Neural cell (in vitro differentiated cells): ENCODE data around the gene PRKCA. TPM values are rescaled to one million over a fixed set of nuclear protein-coding genes. Genes with fewer than 3 reads are reported as not detected.

Experiments
- H2AFZ ChIP-seq: fragments of 200-600, 300-800 bp; sonication (generic), shearing (Covaris generic); 2 replicates; pipeline ENCODE4 v1.6.0; 2014; ENCODE audit warnings: low read depth, mild to moderate bottlenecking, antibody characterized with exemption, low read length, moderate library complexity
- H3F3A ChIP-seq: fragments of 200-600 bp; shearing (Covaris generic); 2 replicates; pipeline ENCODE4 v1.6.1; 2016; ENCODE audit warnings: mild to moderate bottlenecking, moderate library complexity, mixed read lengths, antibody characterized with exemption, low read length; ENCODE audit not compliant: insufficient read depth, poor library complexity, severe bottlenecking
- H3K27ac ChIP-seq: fragments of 200-600, 300-800 bp; sonication (generic), shearing (Covaris generic); 2 replicates; pipeline ENCODE4 v1.5.1; 2014; ENCODE audit warnings: mild to moderate bottlenecking, low read length, moderate library complexity
- H3K27me3 ChIP-seq: fragments of 300-800, 200-600 bp; sonication (generic), shearing (Covaris generic); 2 replicates; pipeline ENCODE4 v1.6.0; 2014; ENCODE audit warnings: mild to moderate bottlenecking, low read depth, low read length, moderate library complexity; ENCODE audit not compliant: insufficient read depth
- H3K36me3 ChIP-seq: fragments of 300-800, 200-600 bp; sonication (generic), shearing (Covaris generic); 2 replicates; pipeline ENCODE4 v1.5.1; 2014; ENCODE audit warnings: mild to moderate bottlenecking, antibody characterized with exemption, low read length, moderate library complexity; ENCODE audit not compliant: insufficient read depth
- H3K4me2 ChIP-seq: fragments of 300-800, 200-600 bp; sonication (generic), shearing (Covaris generic); 2 replicates; pipeline ENCODE4 v1.6.0; 2014; ENCODE audit warnings: mild to moderate bottlenecking, low read length
- H3K4me3 ChIP-seq: fragments of 300-800, 200-600 bp; sonication (generic), shearing (Covaris generic); 2 replicates; pipeline ENCODE4 v1.5.1; 2014; ENCODE audit warnings: mild to moderate bottlenecking, low read length, moderate library complexity
- H3K79me2 ChIP-seq: fragments of 200-600 bp; shearing (Covaris generic); replicated peaks from 2 replicates; pipeline ENCODE4 v1.6.0; 2014; ENCODE audit warnings: mild to moderate bottlenecking, low read length, moderate library complexity; ENCODE audit not compliant: insufficient read depth
- H3K9ac ChIP-seq: fragments of 300-800, 200-600 bp; sonication (generic), shearing (Covaris generic); 2 replicates; pipeline ENCODE4 v1.6.1; 2016; ENCODE audit warnings: mild to moderate bottlenecking, low read length, mixed read lengths
- H3K9me2 ChIP-seq: fragments of 200-600 bp; shearing (Covaris generic); 2 replicates; pipeline ENCODE4 v1.6.1; 2016; ENCODE audit warnings: mild to moderate bottlenecking, low read length, mixed read lengths; ENCODE audit not compliant: insufficient read depth
- H3K9me3 ChIP-seq: fragments of 200-600, 300-800 bp; sonication (generic), shearing (Covaris generic); 2 replicates; pipeline ENCODE4 v1.6.1; 2016; ENCODE audit warnings: mild to moderate bottlenecking, mixed run types, low read length, moderate library complexity, mixed read lengths
- H4K20me1 ChIP-seq: fragments of 200-600 bp; shearing (Covaris generic); 2 replicates; pipeline ENCODE4 v1.6.1; 2016; ENCODE audit warnings: mild to moderate bottlenecking, mixed run types; ENCODE audit not compliant: insufficient read depth
- CTCF ChIP-seq: fragments of 450-650 bp; IDR thresholded peaks from 2 replicates; pipeline ENCODE4 v1.5.1; 2014; ENCODE audit warnings: antibody characterized with exemption, mild to moderate bottlenecking, moderate library complexity; ENCODE audit not compliant: poor library complexity, severe bottlenecking
- EP300 ChIP-seq: fragments of 450-650 bp; conservative IDR thresholded peaks from 2 replicates; pipeline ENCODE4 v1.6.1; 2014; ENCODE audit warnings: antibody characterized with exemption, mild to moderate bottlenecking, moderate library complexity; ENCODE audit not compliant: poor library complexity, severe bottlenecking
- EZH2 ChIP-seq: fragments of 200-600, 300-800 bp; shearing (Covaris generic), sonication (generic); IDR thresholded peaks from 2 replicates; pipeline ENCODE4 v1.6.1; 2014; ENCODE audit warnings: antibody characterized with exemption, low read length, borderline replicate concordance, mild to moderate bottlenecking; ENCODE audit not compliant: insufficient read depth, poor library complexity, severe bottlenecking
- MXI1 ChIP-seq: fragments of 450-650 bp; conservative IDR thresholded peaks from 2 replicates; pipeline ENCODE4 v1.6.1; 2014; ENCODE audit warnings: antibody characterized with exemption, mild to moderate bottlenecking; ENCODE audit not compliant: poor library complexity, severe bottlenecking
- POLR2AphosphoS5 ChIP-seq: IDR thresholded peaks from 2 replicates; pipeline ENCODE4 v1.6.1; 2012
- RAD21 ChIP-seq: fragments of 450-650 bp; conservative IDR thresholded peaks from 2 replicates; pipeline ENCODE4 v1.6.1; 2014; ENCODE audit warnings: antibody characterized with exemption, mild to moderate bottlenecking, moderate library complexity
- SMC3 ChIP-seq: fragments of 450-650 bp; conservative IDR thresholded peaks from 2 replicates; pipeline ENCODE4 v1.6.1; 2014; ENCODE audit warnings: antibody characterized with exemption, mild to moderate bottlenecking, moderate library complexity; ENCODE audit not compliant: poor library complexity
- TAF1 ChIP-seq: IDR thresholded peaks from 2 replicates; pipeline ENCODE4 v1.6.1; 2012; ENCODE audit warnings: low read depth
- polyA plus RNA-seq: library from polyadenylated mRNA; depleted of rRNA; stranded (reverse); fragments of >200 nt; gene quantifications from 2 replicates; pipeline ENCODE4 v1.2.3, GENCODE V29; 2014
- TF ChIP-seq, protein P1 (sequence below): IDR thresholded peaks from 2 replicates; pipeline ENCODE4 v1.6.1; 2012; ENCODE audit warnings: borderline replicate concordance

The PRKCA gene
- polyA plus RNA-seq, 1 donor from 2014 or later, result 5.9 TPM

DNA sequence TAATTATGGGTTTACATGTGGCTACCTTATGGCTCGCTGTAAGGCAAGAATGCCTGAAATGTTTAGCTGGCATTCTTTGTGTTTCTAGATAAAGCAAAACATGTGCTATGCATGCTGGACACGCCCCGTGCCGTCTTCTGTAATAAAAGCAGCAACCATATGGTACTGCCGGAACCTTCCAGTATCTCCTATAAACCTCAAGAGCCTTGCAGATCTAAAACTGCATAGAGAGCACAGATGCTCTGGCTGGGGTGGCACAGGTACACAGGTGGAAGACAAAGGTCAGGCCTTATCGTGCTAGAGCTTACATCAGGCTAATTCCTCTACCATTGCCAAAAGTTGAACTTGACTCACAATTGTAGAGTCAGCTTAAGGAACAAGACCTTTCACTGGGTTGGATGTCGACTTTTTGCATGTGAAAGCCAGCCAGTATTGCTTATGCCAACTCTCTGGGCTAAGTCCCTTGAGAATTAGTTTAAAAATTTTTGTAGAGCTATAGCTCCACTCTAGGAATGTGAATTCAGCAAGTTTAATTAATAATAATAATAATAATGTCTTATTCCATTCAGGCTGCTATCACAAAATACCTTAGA lies 345.1 kb downstream of the PRKCA start:
- H2AFZ ChIP-seq, result no peak overlapping the region
- no peaks in the 10 kb centered on the region for H3K9me3 ChIP-seq
- TF ChIP-seq, protein P1, sequence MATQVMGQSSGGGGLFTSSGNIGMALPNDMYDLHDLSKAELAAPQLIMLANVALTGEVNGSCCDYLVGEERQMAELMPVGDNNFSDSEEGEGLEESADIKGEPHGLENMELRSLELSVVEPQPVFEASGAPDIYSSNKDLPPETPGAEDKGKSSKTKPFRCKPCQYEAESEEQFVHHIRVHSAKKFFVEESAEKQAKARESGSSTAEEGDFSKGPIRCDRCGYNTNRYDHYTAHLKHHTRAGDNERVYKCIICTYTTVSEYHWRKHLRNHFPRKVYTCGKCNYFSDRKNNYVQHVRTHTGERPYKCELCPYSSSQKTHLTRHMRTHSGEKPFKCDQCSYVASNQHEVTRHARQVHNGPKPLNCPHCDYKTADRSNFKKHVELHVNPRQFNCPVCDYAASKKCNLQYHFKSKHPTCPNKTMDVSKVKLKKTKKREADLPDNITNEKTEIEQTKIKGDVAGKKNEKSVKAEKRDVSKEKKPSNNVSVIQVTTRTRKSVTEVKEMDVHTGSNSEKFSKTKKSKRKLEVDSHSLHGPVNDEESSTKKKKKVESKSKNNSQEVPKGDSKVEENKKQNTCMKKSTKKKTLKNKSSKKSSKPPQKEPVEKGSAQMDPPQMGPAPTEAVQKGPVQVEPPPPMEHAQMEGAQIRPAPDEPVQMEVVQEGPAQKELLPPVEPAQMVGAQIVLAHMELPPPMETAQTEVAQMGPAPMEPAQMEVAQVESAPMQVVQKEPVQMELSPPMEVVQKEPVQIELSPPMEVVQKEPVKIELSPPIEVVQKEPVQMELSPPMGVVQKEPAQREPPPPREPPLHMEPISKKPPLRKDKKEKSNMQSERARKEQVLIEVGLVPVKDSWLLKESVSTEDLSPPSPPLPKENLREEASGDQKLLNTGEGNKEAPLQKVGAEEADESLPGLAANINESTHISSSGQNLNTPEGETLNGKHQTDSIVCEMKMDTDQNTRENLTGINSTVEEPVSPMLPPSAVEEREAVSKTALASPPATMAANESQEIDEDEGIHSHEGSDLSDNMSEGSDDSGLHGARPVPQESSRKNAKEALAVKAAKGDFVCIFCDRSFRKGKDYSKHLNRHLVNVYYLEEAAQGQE, result no peak
- no peak for TF ChIP-seq SMC3
- no peak for TF ChIP-seq TAF1
- no peak for TF ChIP-seq CTCF
- TF ChIP-seq POLR2AphosphoS5, result no peak
- TF ChIP-seq EZH2, result no peak
- no peak for TF ChIP-seq RAD21
- no peak for TF ChIP-seq MXI1
- TF ChIP-seq EP300, result no peak
- no peaks in the 10 kb centered on the region for H3K27me3 ChIP-seq
- H3K27ac ChIP-seq, result no peak overlapping the region
- no peaks in the 10 kb centered on the region for H3K36me3 ChIP-seq
- H3F3A ChIP-seq, result no peaks in the 10 kb centered on the region
- H3K9ac ChIP-seq, result no peak overlapping the region
- H4K20me1 ChIP-seq, result no peaks in the 10 kb centered on the region
- no peak overlapping the region for H3K4me3 ChIP-seq
- no peaks in the 10 kb centered on the region for H3K9me2 ChIP-seq
- no peak overlapping the region for H3K4me2 ChIP-seq
- H3K79me2 ChIP-seq, result no peaks in the 10 kb centered on the region

- H3K27me3 ChIP-seq, result no peaks in the 10 kb centered on the region
- TF ChIP-seq, protein P1, result no peak
- no peak for TF ChIP-seq POLR2AphosphoS5
- H2AFZ ChIP-seq, result no peak overlapping the region
Observed at GRCh38 chr17:66649818-66650543, 347.6 kb downstream of the PRKCA start.

More at GRCh38 chr17:66649818-66650543, 347.6 kb downstream of the PRKCA start:
- H3K36me3 ChIP-seq, result no peaks in the 10 kb centered on the region
- H3F3A ChIP-seq, result no peaks in the 10 kb centered on the region
- H3K9ac ChIP-seq, result no peak overlapping the region
- no peak overlapping the region for H3K27ac ChIP-seq
- no peaks in the 10 kb centered on the region for H3K9me2 ChIP-seq
- H3K9me3 ChIP-seq, result no peaks in the 10 kb centered on the region
- H3K79me2 ChIP-seq, result no peaks in the 10 kb centered on the region
- H4K20me1 ChIP-seq, result no peaks in the 10 kb centered on the region
- H3K4me3 ChIP-seq, result no peak overlapping the region
- H3K4me2 ChIP-seq, result no peak overlapping the region
